Vagina (tissue), 2 donors: Measurements from ENCODE around the gene KCNN3. TPM values are rescaled to one million over a fixed set of nuclear protein-coding genes. Genes with fewer than 3 reads are reported as not detected.
A peak's percentile ranks its signal among the peaks of the same experiment; 100 is the strongest.

ENCODE experiments used
- DNase-seq, 2 donors: peaks; one replicate each; pipeline ENCODE4 v3.0.0-alpha.2; 2017; ENCODE audit errors: extremely low spot score in 2 of 2
- H3K27ac ChIP-seq: fragments of 200-600 bp; sonication (generic); one replicate; pipeline ENCODE4 v1.5.1; 2019
- H3K27me3 ChIP-seq: fragments of 200-600 bp; sonication (generic); one replicate; pipeline ENCODE4 v1.5.1; 2019
- H3K36me3 ChIP-seq, 2 donors: fragments of 200-600 bp; sonication (generic); one replicate each; pipeline ENCODE4 v1.5.1; 2017 to 2019
- H3K4me1 ChIP-seq: fragments of 200-600 bp; sonication (generic); one replicate; pipeline ENCODE4 v1.5.1; 2019
- H3K4me3 ChIP-seq, 2 donors: fragments of 200-600 bp; sonication (generic); 1 replicate in 1 of 2; 2 replicates in 1 of 2; pipeline ENCODE4 v1.5.1; 2016 to 2019
- H3K9me3 ChIP-seq: fragments of 200-600 bp; sonication (generic); one replicate; pipeline ENCODE4 v1.5.1; 2019
- POLR2A ChIP-seq, 2 donors: fragments of 450-650 bp; IDR thresholded peaks; one replicate each; pipeline ENCODE4 v1.6.1; 2017; ENCODE audit warnings: antibody characterized with exemption in 2 of 2, mild to moderate bottlenecking in 2 of 2, moderate library complexity in 2 of 2
- POLR2AphosphoS5 ChIP-seq, 2 donors: sonication (generic); formaldehyde crosslinking; IDR thresholded peaks; one replicate each; pipeline ENCODE4 v1.9.0; 2017; ENCODE audit warnings: antibody characterized with exemption in 2 of 2, mild to moderate bottlenecking in 2 of 2, low read depth in 1 of 2; ENCODE audit not compliant: insufficient read depth in 1 of 2
- intact Hi-C: fragments of 100-400 bp; cut with DNase I; formaldehyde crosslinking; loops from one replicate; pipeline ENCODE4 v1.15.1; 2023
- total RNA-seq: library from RNA; depleted of rRNA; stranded (reverse); fragments of >200 nt; gene quantifications from one replicate; pipeline ENCODE4 v1.2.3, GENCODE V29; 2016
- TF ChIP-seq, protein P1 (sequence below), 3 experiments: fragments of 450-650 bp in 2 of 3; fragments of 200-600 bp in 1 of 3; sonication (generic) in 1 of 3; IDR thresholded peaks; one replicate each; pipeline ENCODE4 v1.5.1; 2017 to 2019; ENCODE audit warnings: antibody characterized with exemption in 3 of 3, mild to moderate bottlenecking in 2 of 3, moderate library complexity in 2 of 3

The KCNN3 gene
- total RNA-seq, 1 donor from 2014 or later = 7.4 TPM

DNA sequence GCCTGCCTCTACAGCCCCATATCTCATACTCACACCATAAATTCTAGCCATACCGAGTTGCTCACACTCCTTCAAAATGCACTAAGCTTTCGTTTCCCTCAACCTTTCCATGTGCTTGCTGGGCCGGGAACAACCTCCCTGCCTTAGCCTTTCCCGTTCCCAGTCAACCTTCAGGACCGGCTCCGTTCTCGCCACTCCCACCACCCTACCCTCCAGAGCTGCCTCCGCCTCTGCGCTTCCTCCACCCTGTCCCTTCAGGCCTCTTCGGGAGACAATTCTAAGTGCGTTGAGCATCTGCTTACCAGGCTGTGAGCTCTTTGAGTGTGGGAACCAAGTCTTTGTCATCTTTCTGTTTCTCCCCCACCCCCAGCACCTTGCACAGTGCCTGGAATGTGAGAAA, 31.6 kb downstream of the KCNN3 start:
- Histone ChIP-seq H3K36me3 (no peaks in the 10 kb centered on the region), H3K27ac (no peak overlapping the region), H3K27me3 (no peaks in the 10 kb centered on the region), H3K4me1 (peaks cover 11% of the 10 kb centered on the region), H3K9me3 (no peaks in the 10 kb centered on the region), H3K4me3 (no peak overlapping the region)
- intact Hi-C loops = no loop called here
- TF ChIP-seq, protein P1, sequence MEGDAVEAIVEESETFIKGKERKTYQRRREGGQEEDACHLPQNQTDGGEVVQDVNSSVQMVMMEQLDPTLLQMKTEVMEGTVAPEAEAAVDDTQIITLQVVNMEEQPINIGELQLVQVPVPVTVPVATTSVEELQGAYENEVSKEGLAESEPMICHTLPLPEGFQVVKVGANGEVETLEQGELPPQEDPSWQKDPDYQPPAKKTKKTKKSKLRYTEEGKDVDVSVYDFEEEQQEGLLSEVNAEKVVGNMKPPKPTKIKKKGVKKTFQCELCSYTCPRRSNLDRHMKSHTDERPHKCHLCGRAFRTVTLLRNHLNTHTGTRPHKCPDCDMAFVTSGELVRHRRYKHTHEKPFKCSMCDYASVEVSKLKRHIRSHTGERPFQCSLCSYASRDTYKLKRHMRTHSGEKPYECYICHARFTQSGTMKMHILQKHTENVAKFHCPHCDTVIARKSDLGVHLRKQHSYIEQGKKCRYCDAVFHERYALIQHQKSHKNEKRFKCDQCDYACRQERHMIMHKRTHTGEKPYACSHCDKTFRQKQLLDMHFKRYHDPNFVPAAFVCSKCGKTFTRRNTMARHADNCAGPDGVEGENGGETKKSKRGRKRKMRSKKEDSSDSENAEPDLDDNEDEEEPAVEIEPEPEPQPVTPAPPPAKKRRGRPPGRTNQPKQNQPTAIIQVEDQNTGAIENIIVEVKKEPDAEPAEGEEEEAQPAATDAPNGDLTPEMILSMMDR (IDR thresholded peaks at IDR 0.05) = no peak
- TF ChIP-seq POLR2AphosphoS5 (IDR thresholded peaks at IDR 0.05; ENCODE audit: insufficient read depth in 1 of 2, low read depth in 1 of 2) = no peak
- no peak for TF ChIP-seq POLR2A (IDR thresholded peaks at IDR 0.05)
- no peak for DNase-seq

DNA sequence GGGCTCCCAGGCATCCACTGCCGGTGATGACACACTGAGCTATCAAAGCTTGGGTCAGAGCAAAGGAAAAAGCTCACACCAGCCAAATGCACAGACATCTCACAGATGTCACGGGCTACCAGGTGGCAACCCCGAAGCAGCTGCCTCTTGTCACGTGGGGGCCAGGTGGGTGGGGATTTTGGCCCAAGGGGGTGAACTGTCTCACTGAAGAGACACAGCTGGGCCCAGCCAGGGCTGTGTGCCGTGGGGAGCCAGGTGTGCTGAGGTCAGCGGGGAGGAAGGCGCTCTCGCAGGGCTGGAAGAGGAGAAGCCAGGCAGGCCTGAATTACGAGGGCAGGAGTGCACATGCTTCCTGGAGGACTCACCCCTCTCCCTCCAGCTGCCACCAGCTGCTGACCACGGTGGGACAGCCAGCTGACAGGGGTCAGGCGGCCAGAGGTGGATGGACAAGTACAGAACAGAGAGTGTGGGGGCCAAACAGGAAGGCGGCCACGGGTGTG, 32.4 kb downstream of the KCNN3 start:
- no peak for DNase-seq
- H3K4me1 ChIP-seq = peaks cover 11% of the 10 kb centered on the region
- H3K36me3 ChIP-seq = no peaks in the 10 kb centered on the region
- no peaks in the 10 kb centered on the region for H3K27me3 ChIP-seq
- peak in 1 of 2 donors; percentile 76 for TF ChIP-seq POLR2AphosphoS5 (IDR thresholded peaks at IDR 0.05; ENCODE audit: insufficient read depth in 1 of 2, low read depth in 1 of 2)
- TF ChIP-seq, protein P1 (IDR thresholded peaks at IDR 0.05) = no peak
- H3K4me3 ChIP-seq = no peak overlapping the region
- H3K9me3 ChIP-seq = no peaks in the 10 kb centered on the region
- intact Hi-C loops = no loop called here
- H3K27ac ChIP-seq = no peak overlapping the region

DNA sequence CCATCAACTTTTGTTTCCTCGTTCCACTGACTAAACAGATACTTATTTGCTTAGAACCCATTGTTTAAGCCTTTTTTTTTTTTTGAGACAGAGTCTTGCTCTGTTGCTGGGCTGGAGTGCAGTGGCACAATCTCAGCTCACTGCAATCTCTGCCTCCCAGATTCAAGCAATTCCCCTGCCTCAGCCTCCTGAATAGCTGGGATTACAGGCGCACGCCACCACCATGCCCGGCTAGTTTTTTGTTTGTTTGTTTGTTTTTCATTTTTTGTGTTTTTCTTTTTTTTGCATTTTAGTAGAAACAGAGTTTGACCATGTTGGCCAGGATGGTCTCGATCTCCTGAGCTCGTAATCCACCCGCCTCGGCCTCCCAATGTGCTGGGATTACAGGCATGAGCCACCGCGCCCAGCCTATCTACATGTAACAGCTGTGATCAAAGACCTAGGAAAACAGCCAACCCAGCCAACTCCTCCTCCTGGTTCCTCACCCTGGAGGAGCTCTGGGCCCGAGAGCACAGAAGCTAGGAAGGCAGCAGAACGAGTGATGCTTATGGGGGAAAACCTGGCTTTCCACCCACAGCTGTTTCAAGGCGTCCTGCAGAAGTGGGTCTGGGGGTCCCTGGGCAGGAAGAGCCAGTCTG, 32.9 kb downstream of the KCNN3 start:
- H3K4me1 ChIP-seq = peaks cover 11% of the 10 kb centered on the region
- no peak for DNase-seq

DNA sequence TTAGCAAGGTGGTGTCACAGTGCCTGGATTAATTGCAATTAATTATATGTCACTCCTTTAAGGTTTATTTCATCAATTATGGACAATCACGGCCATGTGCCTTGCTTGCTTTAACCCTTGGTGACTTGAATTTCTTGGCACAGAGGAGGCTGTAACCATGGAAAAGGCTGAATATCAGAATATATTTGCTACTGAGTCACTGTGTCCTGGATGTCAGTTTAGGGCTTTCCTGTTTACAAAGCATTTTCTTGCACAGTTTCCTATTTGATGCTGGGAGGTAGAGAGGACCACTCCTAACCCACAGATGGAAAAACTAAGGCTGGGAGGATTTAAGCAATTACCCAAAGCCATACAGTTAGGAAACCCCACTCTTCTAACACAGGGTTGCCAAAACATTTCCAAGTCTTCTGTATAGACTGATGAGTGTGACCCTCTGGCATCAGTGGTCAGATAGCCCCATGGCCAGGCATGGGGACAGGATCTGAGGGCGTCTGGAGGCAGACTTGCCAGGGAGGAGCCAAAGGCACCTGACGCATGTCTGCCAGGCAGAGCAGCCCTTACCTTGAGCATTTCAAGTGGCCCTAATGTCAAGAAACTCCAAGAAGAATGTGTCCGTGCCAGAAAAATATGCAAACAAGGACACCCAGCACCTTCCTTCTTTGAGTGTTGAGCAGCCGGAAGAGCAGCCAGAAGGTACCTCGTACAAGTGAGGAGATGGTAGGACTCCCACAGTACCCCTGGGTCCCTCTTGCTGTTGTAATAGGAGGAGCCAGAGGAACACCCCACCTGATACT, 34.4 kb downstream of the KCNN3 start:
- no peaks in the 10 kb centered on the region for H3K36me3 ChIP-seq
- no peak overlapping the region for H3K27ac ChIP-seq
- H3K4me1 ChIP-seq = peaks cover 11% of the 10 kb centered on the region
- intact Hi-C loops = no loop called here
- H3K9me3 ChIP-seq = no peaks in the 10 kb centered on the region
- H3K4me3 ChIP-seq = no peak overlapping the region
- no peak for DNase-seq
- no peaks in the 10 kb centered on the region for H3K27me3 ChIP-seq
- TF ChIP-seq POLR2A (IDR thresholded peaks at IDR 0.05) (no peak), POLR2AphosphoS5 (IDR thresholded peaks at IDR 0.05; ENCODE audit: insufficient read depth in 1 of 2, low read depth in 1 of 2) (no peak)
- TF ChIP-seq, protein P1 (IDR thresholded peaks at IDR 0.05) = no peak

More for the DNA sequence above, 32.9 kb downstream of the KCNN3 start:
- no peaks in the 10 kb centered on the region for H3K9me3 ChIP-seq
- intact Hi-C loops = no loop called here
- no peaks in the 10 kb centered on the region for H3K27me3 ChIP-seq
- no peaks in the 10 kb centered on the region for H3K36me3 ChIP-seq
- H3K4me3 ChIP-seq = no peak overlapping the region
- no peak overlapping the region for H3K27ac ChIP-seq
- no peak for TF ChIP-seq POLR2A (IDR thresholded peaks at IDR 0.05)
- no peak for TF ChIP-seq POLR2AphosphoS5 (IDR thresholded peaks at IDR 0.05; ENCODE audit: insufficient read depth in 1 of 2, low read depth in 1 of 2)
- TF ChIP-seq, protein P1 (IDR thresholded peaks at IDR 0.05) = no peak

DNA sequence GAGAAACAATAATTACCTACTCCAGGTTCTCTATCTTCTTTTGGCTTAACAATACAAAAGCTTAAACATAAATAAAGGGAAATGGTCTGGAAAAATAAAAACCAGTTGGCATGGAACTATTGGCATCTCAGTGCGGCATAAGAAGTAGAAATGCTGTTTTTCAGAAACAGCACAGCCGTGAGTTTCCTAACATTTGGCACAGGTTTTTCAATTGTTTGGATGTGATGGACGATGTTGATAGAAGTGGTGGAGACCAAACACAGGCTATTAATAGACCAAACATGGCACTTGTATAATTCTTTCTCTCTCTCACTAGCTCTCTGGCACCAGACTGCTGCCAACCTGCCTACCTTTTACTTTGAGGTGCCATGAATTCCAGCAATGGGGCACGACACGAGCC, 36.2 kb downstream of the KCNN3 start:
- no peak for TF ChIP-seq POLR2AphosphoS5 (IDR thresholded peaks at IDR 0.05; ENCODE audit: insufficient read depth in 1 of 2, low read depth in 1 of 2)
- TF ChIP-seq POLR2A (IDR thresholded peaks at IDR 0.05) = no peak
- TF ChIP-seq, protein P1 (IDR thresholded peaks at IDR 0.05) = no peak
- H3K36me3 ChIP-seq = no peaks in the 10 kb centered on the region
- H3K27ac ChIP-seq = no peak overlapping the region
- intact Hi-C loops = no loop called here
- H3K4me3 ChIP-seq = no peak overlapping the region
- no peaks in the 10 kb centered on the region for H3K9me3 ChIP-seq
- no peaks in the 10 kb centered on the region for H3K27me3 ChIP-seq
- no peak for DNase-seq
- H3K4me1 ChIP-seq = peaks cover 4% of the 10 kb centered on the region
